HepG2 (cell line): ENCODE results near the gene MAST1. TPM values are rescaled to one million over a fixed set of nuclear protein-coding genes. Genes with fewer than 3 reads are reported as not detected.

Experiments
- CBX5 ChIP-seq: sonication (generic); formaldehyde crosslinking; IDR thresholded peaks from 2 replicates; pipeline ENCODE4 v1.4.0; 2020; ENCODE audit warnings: missing genetic modification reagents, borderline replicate concordance
- CC2D1A ChIP-seq: sonication (generic); formaldehyde crosslinking; IDR thresholded peaks from 2 replicates; pipeline ENCODE4 v1.8.1; 2023; ENCODE audit warnings: mild to moderate bottlenecking, missing genetic modification reagents
- CENPBD1 ChIP-seq: sonication (generic); formaldehyde crosslinking; IDR thresholded peaks from 2 replicates; pipeline ENCODE4 v1.8.0; 2022; ENCODE audit warnings: missing genetic modification reagents, low read depth, mild to moderate bottlenecking, borderline replicate concordance
- CHD2 ChIP-seq: IDR thresholded peaks from 2 replicates; pipeline ENCODE4 v1.6.1; 2011; ENCODE audit warnings: low read depth, low read length, improper control_type of control experiment
- CREBL2 ChIP-seq: sonication (generic); formaldehyde crosslinking; IDR thresholded peaks from 2 replicates; pipeline ENCODE4 v1.8.1; 2023; ENCODE audit warnings: missing genetic modification reagents, mild to moderate bottlenecking, borderline replicate concordance
- GPN1 ChIP-seq: sonication (generic); formaldehyde crosslinking; IDR thresholded peaks from 2 replicates; pipeline ENCODE4 v1.5.1; 2020; ENCODE audit warnings: missing genetic modification reagents, borderline replicate concordance
- GTF2F1 ChIP-seq: fragments of 150-350 bp; IDR thresholded peaks from 2 replicates; pipeline ENCODE4 v1.6.1; 2014; ENCODE audit warnings: low read length
- HIVEP1 ChIP-seq: sonication (generic); formaldehyde crosslinking; IDR thresholded peaks from 2 replicates; pipeline ENCODE4 v1.4.0; 2020; ENCODE audit warnings: mild to moderate bottlenecking, missing genetic modification reagents
- IRF9 ChIP-seq: sonication (generic); formaldehyde crosslinking; IDR thresholded peaks from 2 replicates; pipeline ENCODE4 v1.8.0; 2022; ENCODE audit warnings: missing genetic modification reagents, mild to moderate bottlenecking, borderline replicate concordance
- NCOA2 ChIP-seq: sonication (generic); formaldehyde crosslinking; IDR thresholded peaks from 2 replicates; pipeline ENCODE4 v1.8.0; 2022; ENCODE audit warnings: inconsistent platforms
- PATZ1 ChIP-seq: sonication (generic); formaldehyde crosslinking; IDR thresholded peaks from 2 replicates; pipeline ENCODE4 v1.4.0; 2020; ENCODE audit warnings: missing genetic modification reagents
- PAWR ChIP-seq: sonication (generic); formaldehyde crosslinking; IDR thresholded peaks from 2 replicates; pipeline ENCODE4 v1.4.0; 2020; ENCODE audit warnings: missing genetic modification reagents, mild to moderate bottlenecking, borderline replicate concordance
- PLRG1 ChIP-seq: fragments of 450-650 bp; conservative IDR thresholded peaks from 2 replicates; pipeline ENCODE4 v1.6.1; 2016
- SETDB1 ChIP-seq: sonication (generic); formaldehyde crosslinking; IDR thresholded peaks from 2 replicates; pipeline ENCODE4 v1.5.1; 2020; ENCODE audit warnings: missing genetic modification reagents, mild to moderate bottlenecking, borderline replicate concordance
- SIN3B ChIP-seq: fragments of 150-350 bp; IDR thresholded peaks from 2 replicates; pipeline ENCODE4 v1.6.1; 2014; ENCODE audit warnings: low read length
- STAG1 ChIP-seq: sonication (generic); formaldehyde crosslinking; IDR thresholded peaks from 2 replicates; pipeline ENCODE4 v1.4.0; 2020; ENCODE audit warnings: missing genetic modification reagents
- TCF7 ChIP-seq: sonication (generic); IDR thresholded peaks from 2 replicates; pipeline ENCODE4 v1.6.1; 2016; ENCODE audit warnings: antibody characterized with exemption, low read depth
- ZFP37 ChIP-seq: sonication (generic); formaldehyde crosslinking; IDR thresholded peaks from 2 replicates; pipeline ENCODE4 v1.4.0; 2020; ENCODE audit warnings: missing genetic modification reagents, borderline replicate concordance
- ZNF230 ChIP-seq: sonication (generic); formaldehyde crosslinking; IDR thresholded peaks from 2 replicates; pipeline ENCODE4 v1.4.0; 2020; ENCODE audit warnings: mild to moderate bottlenecking, missing genetic modification reagents
- ZNF280B ChIP-seq: sonication (generic); formaldehyde crosslinking; IDR thresholded peaks from 2 replicates; pipeline ENCODE4 v1.5.0; 2020; ENCODE audit warnings: missing genetic modification reagents, mild to moderate bottlenecking, borderline replicate concordance
- ZNF557 ChIP-seq: sonication (generic); formaldehyde crosslinking; IDR thresholded peaks from 2 replicates; pipeline ENCODE4 v1.4.0; 2020; ENCODE audit warnings: missing genetic modification reagents
- ZNF768 ChIP-seq: sonication (generic); formaldehyde crosslinking; IDR thresholded peaks from 2 replicates; pipeline ENCODE4 v1.4.0; 2020; ENCODE audit warnings: missing genetic modification reagents
- ZNF788 ChIP-seq: sonication (generic); formaldehyde crosslinking; IDR thresholded peaks from 2 replicates; pipeline ENCODE4 v1.5.0; 2020; ENCODE audit warnings: mild to moderate bottlenecking, missing genetic modification reagents, borderline replicate concordance
- ZNF841 ChIP-seq: sonication (generic); formaldehyde crosslinking; IDR thresholded peaks from 2 replicates; pipeline ENCODE4 v1.8.1; 2023; ENCODE audit warnings: missing genetic modification reagents, borderline replicate concordance
- ZNF879 ChIP-seq: sonication (generic); formaldehyde crosslinking; IDR thresholded peaks from 2 replicates; pipeline ENCODE4 v1.8.1; 2023; ENCODE audit warnings: missing genetic modification reagents
- ZSCAN22 ChIP-seq: sonication (generic); formaldehyde crosslinking; IDR thresholded peaks from 2 replicates; pipeline ENCODE4 v1.4.0; 2020; ENCODE audit warnings: mild to moderate bottlenecking, missing genetic modification reagents
- polyA plus RNA-seq, 8 experiments: library from polyadenylated mRNA; depleted of rRNA in 3 of 8; stranded (reverse) in 7 of 8; unstranded in 1 of 8; fragments of >200 nt; fragmentation: Illumina TruSeq in 4 of 8; extraction: Trizol in 4 of 8; gene quantifications; 2 replicates each; pipeline versions ENCODE4 v1.2.1 to v1.2.3, GENCODE V29; 2011 to 2016; ENCODE audit warnings: low read depth in 4 of 8, missing spikeins in 1 of 8, mixed read lengths in 1 of 8; ENCODE audit not compliant: insufficient read depth in 1 of 8
- total RNA-seq, 5 experiments: library from RNA; depleted of rRNA; stranded (reverse); fragments of >200 nt; fragmentation: Illumina TruSeq; extraction: Trizol; gene quantifications; 2 replicates each; pipeline ENCODE4 v1.2.3, GENCODE V29; 2016; ENCODE audit warnings: low read depth in 1 of 5

The MAST1 gene
- total and polyA plus RNA-seq, 2 of the 13 experiments (the other 11 are each of a cell fraction or from before 2014, with no cell fraction given): 0.73 to 4.7 TPM

GRCh38 chr19:12801466-12802266 is 36.6 kb upstream of the MAST1 start, which contains the start of the genes PRDX2 and THSD8 (continued):
- no peak; the same call in 1 of the 2 replicates for TF ChIP-seq ZNF768 (CRISPR knock-in tag)
- peak; percentile 75 for TF ChIP-seq ZNF788
- TF ChIP-seq CENPBD1 (CRISPR knock-in tag): no peak; the same call in 1 of the 2 replicates
- peak; percentile 92 for TF ChIP-seq ZNF230 (CRISPR knock-in tag)
- no peak for TF ChIP-seq SETDB1 (CRISPR knock-in tag)
- no peak; the same call in 1 of the 2 replicates for TF ChIP-seq ZNF841
- TF ChIP-seq CC2D1A: peak; percentile 61; the same call in 1 of the 2 replicates
- no peak for TF ChIP-seq PLRG1
- TF ChIP-seq TCF7: no peak
- no peak; the same call in 1 of the 2 replicates for TF ChIP-seq HIVEP1 (CRISPR knock-in tag)
- peak; percentile 64; the same call in 1 of the 2 replicates for TF ChIP-seq ZSCAN22 (CRISPR knock-in tag)
- TF ChIP-seq CREBL2 (CRISPR knock-in tag): peak; percentile 56; the same call in 1 of the 2 replicates
- TF ChIP-seq NCOA2 (CRISPR knock-in tag): no peak; the same call in 1 of the 2 replicates
- TF ChIP-seq ZNF280B (CRISPR knock-in tag): peak; percentile 49; the same call in 1 of the 2 replicates
- TF ChIP-seq PATZ1: peak; percentile 44
- no peak for TF ChIP-seq GTF2F1
- no peak for TF ChIP-seq ZNF879 (CRISPR knock-in tag)
- 0 out of 2 replicates have a peak, but pooled peaks have one; percentile 40 for TF ChIP-seq PAWR (CRISPR knock-in tag)
- TF ChIP-seq ZFP37: no peak
- peak; percentile 75; the same call in 1 of the 2 replicates for TF ChIP-seq IRF9 (CRISPR knock-in tag)
- no peak; the same call in 1 of the 2 replicates for TF ChIP-seq CBX5 (CRISPR knock-in tag)
- TF ChIP-seq CHD2: no peak
- no peak for TF ChIP-seq SIN3B
- TF ChIP-seq ZNF557: 0 out of 2 replicates have a peak, but pooled peaks have one; percentile 42
- TF ChIP-seq STAG1 (CRISPR knock-in tag): no peak
- TF ChIP-seq GPN1 (CRISPR knock-in tag): no peak
